HG02884 (cell line): ENCODE measurements around the gene FOXK2.
"Not testable (repeated sequence)": the region's sequence is repeated elsewhere in the genome, so short reads cannot be mapped to it uniquely, and the experiment has no call there.

ENCODE experiments used
- ATAC-seq: cut with Tn5 transposase; IDR thresholded peaks from one replicate; pipeline ENCODE4 v1.9.1; 2021; ENCODE audit warnings: mild to moderate bottlenecking, moderate library complexity; ENCODE audit not compliant: unreplicated experiment

Gene FOXK2

DNA sequence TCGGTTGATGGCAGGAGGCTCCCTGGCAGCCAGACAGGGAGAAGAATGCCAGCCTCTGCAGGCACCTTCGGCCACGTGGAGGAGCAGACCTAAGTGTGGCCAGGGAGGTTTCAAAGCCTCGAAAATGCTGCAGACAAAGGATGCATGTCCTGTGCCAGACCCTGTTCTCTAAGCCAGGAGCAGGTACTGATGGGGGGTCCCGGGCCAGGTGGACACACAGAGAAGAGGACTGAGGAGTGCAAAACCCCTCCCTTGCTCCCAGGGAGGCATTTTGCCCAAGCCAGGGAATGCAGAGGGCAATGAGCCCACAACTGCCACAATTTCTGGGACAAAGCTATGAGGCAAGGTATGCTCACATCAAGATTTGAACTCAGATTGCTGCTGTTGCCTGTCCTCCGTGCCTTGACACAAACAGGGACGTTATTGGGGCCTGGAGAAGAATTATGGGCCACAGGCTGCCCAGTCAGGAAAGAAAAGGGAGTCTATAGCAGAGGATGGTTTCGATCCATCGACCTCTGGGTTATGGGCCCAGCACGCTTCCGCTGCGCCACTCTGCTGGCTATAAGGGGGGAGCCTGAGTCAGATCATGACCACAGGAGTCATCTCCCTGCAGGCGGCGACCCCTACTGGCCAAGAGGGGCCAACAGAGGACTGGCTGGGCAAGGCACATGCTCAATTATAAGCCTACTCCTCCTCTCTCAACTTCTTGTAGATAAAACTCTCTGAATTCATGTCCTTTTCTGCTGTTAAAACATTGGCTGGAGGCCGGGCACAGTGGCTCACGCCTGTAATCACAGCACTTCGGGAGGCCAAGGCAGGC is 25.1 kb upstream of the FOXK2 start:
- ATAC-seq: peak; percentile 47

DNA sequence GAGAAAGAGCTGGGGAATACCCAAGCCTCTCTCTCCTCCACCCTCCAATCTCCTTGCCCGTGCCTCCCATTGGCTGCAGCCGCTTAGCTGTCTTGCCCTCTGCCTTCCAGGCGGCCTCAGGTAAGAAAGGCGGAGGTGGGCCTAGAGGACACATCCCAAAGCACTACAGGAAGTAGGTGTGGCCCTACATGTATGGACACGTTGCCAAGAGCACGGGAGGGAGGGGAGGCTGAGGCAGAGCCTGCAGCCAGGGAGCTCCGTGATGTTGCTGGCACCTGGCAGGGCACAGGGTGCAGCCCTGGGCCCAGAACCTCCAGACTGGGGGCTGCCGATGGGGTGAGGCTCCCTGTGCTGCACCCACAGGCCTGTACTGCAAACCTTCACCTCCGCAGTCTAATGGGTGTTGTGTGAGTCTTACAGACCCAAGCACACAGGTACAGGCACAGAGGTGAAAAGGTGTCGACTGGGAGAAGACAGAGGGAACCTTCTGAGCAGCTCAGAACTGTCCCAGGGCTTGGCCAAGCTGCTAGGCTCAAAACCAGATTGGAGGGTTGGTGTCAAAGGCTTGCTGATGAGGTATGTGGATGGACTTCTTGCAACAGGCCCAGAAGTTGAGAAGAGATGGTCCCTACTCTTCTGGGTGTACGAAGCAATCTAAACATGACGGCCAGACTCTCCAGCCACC is 23.5 kb upstream of the FOXK2 start:
- ATAC-seq: no peak

DNA sequence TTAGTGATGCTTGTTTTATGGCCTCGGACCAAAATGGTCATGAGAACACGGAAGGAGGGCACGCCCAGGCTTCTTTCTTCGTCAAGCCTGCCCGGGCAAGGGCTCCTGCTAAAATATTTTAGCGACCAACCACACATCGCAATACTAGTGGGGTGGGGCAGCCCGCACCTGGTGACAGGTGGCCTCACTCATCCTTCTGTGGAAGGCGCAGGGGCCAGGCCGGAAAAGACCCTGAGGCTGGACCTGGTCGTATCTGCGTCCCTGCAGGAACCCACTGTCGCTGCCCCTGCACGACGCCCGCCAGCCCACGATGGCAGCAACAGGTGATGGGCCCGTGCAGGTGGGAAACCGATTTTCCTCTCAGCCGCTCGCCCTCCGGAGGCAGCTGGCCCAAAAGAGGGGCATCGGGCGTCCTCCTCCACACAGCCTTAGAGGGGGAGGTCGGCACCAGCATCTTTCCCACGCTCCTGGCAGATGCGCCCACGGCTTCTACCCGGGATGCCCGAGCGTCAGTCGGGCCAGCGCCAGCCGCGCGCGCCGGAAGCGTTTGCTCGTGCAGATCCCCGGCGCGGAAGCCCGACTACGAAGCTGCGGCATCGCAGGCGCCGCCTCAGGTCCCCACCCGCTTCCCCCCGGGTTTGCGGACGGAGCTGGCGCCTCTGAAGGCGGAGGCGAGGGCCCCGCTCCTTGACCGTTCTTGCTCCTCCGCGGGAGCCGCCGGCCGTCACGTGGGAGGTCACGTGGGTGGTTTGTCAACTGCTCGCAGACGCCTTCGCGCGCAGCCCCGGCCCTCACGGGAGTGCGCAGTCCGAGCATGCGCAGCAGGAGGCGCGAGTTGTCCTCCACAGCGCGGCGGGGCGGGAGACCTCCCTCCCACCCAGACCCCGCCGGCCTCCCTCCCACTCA is 22.8 kb upstream of the FOXK2 start:
- ATAC-seq: no peak

DNA sequence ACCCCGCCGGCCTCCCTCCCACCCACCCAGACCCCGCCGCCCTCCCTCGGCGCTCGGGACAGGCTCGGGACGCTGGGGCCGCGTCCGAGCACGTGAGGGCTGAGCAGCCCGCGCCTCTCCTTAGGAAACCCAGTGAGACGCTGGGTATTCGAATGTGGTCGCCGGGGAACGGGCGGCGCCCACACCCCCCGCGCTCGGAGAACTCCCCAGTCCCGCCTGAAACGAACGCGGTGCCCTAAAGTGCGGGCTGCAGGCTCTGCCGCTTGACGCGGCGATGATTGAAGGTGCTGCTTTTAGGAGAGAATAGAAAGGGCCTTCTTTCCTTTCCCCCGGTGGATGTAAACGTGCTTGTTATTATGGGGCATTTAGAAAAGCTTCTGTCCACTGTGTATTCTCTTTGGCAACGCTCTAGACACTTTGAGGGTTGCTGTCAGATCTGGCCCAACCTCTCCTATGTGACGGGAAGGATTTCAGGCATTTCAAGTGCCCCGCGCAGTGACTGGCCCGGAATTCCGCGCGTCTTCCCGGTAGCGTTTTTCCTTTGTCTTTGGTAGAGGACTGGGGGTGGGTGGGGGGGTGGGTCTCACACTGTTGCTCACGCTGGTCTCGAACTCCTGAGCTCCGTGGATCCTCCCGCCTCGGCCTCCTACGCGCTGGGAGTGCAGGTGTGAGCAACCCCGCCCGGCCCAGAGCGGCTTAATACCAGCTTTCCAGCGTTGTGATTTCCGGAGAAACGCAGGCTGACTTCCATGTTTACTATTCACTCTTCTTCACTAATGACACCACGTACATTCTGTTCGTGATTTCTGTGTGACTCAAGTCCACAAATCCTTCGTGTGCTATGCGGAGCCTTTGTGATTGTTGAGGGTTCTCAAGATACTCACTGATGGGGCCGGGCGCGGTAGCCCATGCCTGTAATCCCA is 21.8 kb upstream of the FOXK2 start:
- ATAC-seq: no peak

DNA sequence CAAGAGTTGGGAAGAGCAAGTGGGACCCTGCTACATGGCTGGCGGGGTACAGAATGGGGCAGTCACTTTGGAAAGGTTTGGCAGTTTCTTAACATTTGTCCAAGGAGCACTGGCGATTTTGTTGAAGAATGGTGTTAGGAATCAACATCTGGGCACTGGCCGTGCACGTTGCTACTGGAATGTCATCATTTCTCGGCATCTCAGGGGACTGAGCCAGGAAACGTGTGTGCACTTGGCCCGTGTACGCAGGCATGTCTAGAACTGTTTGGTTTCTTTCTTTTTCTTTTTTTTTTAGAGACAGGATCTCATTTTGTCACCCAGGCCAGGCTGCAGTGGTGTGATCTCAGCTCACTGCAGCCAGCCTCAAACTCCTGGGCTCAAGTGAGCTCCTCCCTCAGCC is 17.3 kb upstream of the FOXK2 start:
- ATAC-seq: no peak

DNA sequence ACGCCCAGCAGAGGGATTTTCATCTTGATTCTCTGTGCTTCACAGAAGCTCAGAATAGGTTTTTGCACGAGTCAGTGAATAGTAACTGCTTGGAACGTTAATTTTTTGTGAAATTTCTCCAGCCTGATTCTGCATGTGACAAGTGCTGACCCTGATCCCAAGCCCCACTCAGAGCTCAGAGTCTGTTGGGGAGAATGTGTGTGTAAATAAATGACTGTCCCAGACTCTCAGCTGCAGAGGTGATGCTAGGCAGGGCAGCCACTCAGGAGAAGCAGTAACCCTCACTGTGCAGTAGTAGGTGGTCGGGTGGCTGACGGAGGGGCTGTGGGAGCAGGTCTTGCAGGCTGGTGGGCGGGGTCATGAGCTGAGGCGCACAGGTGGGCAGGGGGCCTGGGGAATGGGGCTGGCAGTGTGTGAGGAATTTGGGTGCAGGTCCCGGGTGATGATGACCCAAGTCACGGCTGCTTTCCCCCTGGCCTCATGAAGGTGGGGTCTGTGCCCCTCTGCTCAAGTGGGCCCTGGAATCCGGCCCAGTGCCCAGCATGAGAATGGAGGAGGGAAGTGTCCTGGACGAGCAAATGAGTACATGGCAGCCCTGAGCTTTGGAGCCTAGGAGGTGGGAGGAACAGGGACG is 16.3 kb upstream of the FOXK2 start:
- no peak for ATAC-seq

DNA sequence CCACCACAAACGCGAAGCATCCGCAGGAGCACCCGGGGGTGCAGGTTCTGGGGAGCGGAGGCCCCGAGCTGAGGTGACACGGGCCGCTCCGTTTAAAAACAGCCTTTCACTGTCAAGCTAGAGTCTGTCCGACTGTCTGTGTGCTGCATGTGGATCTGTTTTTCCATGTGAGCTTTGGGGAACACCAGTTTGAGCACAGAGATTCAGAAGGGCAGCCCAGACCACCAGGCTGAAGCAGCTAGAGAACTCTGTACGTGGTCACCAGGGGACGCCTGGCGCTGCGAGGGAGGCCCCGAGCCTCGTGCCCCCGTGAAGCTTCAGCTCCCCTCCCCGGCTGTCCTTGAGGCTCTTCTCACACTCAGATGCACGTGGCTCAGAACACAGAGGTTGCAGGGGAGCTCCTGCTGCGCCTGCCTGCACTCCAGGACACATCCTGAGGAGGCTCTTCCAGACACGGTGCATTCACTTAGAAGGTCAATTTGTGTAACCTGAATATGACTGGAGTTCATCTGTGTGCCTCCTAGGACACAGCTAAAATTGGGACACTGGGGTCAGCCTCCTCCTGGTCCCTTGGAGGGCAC is 15.7 kb upstream of the FOXK2 start:
- ATAC-seq: no peak

DNA sequence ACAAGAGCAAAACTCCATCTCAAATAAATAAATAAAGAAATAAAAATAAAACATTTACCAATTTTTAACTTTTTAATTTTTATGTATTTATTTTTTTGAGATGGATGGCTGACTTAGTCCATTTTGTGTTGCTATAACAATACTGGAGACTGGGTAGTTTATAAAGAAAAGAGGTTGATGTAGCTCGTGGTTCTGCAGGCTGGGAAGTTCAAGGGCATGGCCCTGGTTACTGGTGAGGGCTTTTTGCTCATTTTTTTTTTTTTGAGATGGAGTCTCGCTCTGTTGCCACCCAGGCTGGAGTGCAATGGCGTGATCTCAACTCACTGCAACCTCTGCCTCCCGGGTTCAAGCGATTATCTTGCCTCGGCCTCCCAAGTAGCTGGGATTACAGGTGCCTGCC is 14.2 kb upstream of the FOXK2 start:
- ATAC-seq: no peak

DNA sequence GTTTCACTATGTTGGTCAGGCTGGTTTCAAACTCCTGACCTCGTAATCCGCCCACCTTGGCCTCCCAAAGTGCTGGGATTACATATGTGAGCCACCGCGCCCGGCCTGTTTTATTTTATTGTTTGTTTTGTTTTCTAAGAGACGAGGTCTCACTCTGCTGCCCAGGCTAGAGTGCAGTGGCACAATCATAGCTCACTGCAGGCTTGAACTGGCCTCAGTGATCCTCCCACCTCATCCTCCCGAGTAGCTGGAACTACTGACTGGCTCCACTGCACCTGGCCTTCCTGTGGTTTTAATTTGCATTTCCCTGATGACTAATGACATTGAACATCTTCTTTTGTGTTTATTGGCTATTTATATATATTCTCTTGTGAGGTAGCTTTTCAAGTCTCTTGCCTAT is 13.1 kb upstream of the FOXK2 start:
- peak; percentile 63 for ATAC-seq

DNA sequence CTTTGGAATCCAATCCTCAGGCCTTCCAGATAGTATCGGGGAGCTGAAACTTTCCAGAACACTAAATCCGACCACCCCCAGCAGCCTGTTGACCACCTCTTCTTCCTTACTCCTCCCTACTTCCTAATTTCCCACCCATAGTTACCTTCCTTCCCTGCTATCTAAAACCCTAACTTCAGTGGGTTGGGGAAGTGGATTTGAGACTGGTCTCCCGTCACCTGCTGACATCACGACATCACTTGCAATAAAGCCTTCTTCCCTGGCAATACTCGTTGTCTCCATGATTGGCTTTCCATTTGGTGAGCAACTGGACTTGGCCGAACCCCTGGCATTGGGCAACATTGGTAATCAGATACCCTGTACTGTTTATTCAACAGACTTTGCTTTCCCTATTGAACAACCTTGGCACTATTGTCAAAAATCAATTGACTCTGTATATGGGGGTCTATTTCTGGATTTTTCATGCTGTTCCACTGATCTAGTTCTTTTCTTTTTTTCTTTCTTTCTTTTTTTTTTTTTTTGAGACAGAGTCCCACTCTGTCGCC is 11.8 kb upstream of the FOXK2 start:
- ATAC-seq: no peak

DNA sequence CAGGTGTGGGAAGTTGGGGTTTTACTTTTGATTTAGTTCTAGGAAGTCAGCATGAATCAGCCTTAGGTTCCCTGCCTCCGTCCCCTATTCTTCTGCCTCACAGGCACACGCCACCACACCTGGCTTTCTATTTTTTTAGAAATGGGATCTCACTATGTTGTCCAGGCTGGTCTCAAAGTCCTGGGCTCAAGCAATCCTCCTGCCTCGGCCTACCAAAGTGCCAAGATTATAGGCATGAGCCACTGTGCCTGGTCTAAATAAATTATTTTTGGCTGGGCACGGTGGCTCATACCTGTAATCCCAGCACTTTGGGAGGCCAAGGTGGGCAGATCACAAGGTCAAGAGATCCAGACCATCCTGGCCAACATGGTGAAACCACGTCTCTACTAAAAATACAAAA is 7.9 kb upstream of the FOXK2 start:
- ATAC-seq: not testable (repeated sequence)

DNA sequence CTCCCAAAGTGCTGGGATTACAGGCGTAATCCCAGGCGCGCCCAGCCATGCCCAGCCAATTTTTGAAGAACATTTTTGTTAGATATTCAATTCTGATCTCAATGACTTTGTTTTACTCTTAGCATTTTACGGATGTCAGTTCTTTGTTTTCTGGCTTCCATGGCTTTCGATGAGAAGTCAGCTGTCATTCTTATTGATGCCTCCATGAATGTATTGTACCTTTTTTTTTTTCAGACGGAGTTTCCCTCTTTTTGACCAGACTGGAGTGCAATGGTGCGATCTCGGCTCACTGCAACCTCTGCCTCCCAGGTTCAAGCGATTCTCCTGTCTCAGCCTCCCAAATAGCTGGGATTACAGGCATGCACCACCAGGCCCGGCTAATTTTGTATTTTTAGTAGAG is 5.7 kb upstream of the FOXK2 start:
- ATAC-seq: not testable (repeated sequence)

DNA sequence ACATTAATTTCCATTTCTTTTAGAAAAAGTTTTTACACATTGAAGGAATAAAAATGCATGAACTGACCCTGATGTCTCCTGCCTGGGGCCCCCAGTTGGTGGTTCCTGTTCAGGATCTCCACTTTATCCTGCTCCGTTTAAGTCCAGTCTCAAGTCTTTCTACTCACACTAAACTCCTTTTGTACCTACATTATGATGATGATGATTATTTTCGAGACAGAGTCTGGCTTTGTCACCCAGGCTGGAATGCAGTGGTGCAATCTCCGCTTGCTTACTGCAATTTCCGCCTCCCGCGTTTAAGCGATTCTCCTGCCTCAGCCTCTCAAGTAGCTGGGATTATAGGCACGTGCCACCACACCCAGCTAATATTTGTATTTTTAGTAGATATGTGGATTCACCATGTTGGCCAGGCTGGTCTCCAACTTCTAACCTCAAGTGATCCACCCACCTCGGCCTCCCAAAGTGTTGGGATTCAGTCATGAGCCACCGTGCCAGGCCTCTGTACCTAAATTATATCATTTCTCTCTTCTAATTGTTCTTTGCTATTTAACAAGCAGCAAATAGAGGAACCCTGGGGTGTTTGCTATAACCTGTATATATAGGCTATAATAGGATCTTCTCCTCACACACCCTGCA is 2.2 kb upstream of the FOXK2 start:
- ATAC-seq: no peak

DNA sequence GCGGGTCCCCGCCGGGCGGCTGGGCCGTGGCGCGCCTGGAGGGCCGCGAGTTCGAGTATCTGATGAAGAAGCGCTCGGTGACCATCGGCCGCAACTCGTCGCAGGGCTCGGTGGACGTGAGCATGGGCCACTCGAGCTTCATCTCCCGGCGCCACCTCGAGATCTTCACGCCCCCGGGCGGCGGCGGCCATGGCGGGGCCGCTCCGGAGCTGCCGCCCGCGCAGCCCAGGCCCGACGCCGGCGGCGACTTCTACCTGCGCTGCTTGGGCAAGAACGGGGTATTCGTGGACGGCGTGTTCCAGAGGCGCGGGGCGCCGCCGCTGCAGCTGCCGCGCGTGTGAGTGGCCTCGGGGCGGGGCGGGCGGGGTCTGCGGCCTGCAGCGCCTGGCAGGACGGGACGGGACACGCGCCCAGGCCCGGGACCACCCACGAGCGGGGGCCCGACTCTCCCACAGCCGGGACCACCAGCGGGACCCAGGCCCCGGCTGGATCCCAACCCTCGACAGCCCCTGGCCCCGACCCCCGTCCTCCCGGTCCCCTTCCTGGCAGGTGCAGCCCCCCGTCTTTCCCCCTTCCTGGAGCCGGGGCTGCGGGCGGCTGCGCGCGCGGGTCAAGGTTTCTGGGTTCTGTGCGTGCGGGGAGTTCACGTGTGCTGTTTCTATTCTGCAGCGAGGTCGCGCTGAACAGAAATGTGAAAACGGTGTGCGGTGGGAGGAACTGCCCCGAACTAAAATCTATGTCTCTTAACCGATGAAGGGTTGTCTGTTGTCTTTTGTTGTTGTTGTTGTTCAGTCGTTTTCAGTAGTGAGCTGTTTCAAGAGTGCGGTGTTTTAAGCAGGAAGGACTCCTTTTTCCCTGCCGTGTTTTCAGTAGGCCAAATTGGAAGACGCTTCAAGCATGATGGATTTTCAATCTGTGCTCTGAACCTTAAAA is 705 bp downstream of the FOXK2 start:
- ATAC-seq: no peak

DNA sequence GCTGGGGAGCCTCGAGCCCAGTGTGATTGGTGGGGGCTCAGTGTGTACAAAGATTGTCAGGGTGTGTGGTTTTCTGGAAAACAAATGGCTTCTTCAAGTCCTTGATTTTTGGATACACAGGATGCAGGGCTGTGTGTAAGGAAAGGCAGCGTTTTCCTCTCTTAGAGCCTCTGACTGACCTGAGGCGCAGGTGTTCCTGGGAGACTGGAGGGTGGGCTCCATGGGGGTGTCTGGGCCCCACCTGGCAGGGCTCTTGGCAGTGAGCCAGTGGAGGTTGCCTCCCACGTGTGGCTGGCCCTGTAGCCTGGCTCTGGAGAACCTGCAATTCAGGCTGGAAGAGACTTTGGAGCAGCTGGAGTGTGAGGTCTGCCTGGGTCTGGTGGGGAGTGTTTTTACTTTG is 5.0 kb downstream of the FOXK2 start:
- no peak for ATAC-seq

DNA sequence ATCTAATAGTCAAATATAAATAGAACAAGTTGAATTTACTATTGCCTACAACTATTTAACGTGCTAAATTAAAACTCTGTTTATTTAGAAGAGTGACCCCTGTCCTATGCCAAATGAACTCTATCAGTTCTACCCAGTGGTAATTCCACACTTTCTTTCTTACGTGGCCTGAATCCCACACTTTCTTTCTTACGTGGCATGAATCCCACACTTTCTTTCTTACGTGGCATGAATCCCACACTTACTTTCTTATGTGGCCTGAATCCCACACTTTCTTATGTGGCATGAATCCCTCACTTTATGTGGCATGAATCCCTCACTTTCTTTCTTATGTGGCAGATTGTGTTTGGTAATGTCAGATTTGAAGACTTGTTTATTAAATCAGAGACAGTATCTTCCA is 6.2 kb downstream of the FOXK2 start:
- ATAC-seq: no peak

DNA sequence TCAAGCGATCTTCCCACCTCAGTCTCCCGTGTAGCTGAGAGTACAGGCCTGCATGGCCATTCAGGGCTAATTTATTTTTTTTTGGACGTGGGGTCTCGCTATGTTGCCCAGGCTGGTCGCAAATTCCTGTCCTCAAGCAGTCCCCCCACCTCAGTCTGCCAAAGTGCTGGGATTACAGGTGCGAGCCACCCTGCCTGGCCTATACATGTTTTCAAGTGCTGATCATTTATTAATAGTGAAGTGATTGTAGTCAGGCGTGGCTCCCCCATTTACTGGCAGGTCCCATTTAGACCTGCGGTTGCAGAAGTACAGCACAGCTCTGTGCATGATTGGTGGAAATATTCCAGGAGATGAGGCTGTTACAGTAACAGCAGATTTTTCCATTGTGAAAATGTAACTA is 8.4 kb downstream of the FOXK2 start:
- ATAC-seq: no peak
